K562 (cell line): ENCODE data around the gene QPCT.

Experiments used
- CHD2 ChIP-seq: IDR thresholded peaks from 2 replicates; pipeline ENCODE4 v1.6.1; 2011; ENCODE audit warnings: low read depth, low read length
- FOXO4 ChIP-seq: fragments of 450-650 bp; formaldehyde crosslinking; IDR thresholded peaks from 2 replicates; pipeline ENCODE4 v1.4.0; 2020; ENCODE audit warnings: mild to moderate bottlenecking, moderate library complexity
- IRF9 ChIP-seq: fragments of 450-650 bp; IDR thresholded peaks from 2 replicates; pipeline ENCODE4 v1.6.1; 2016; ENCODE audit warnings: missing biosample characterization, missing genetic modification characterization
- RNF219 ChIP-seq: fragments of 250-450 bp; sonication (Bioruptor Pico); IDR thresholded peaks from 2 replicates; pipeline ENCODE4 v1.5.0; 2022; ENCODE audit warnings: mild to moderate bottlenecking
- ZNF407 ChIP-seq: fragments of 450-650 bp; IDR thresholded peaks from 2 replicates; pipeline ENCODE4 v1.6.1; 2016; ENCODE audit warnings: low read depth

- TF ChIP-seq IRF9 (tag), result no peak
- TF ChIP-seq CHD2, result no peak
- TF ChIP-seq RNF219 (CRISPR knock-in tag), result no peak
- TF ChIP-seq ZNF407, result no peak
- no peak for TF ChIP-seq FOXO4 (CRISPR knock-in tag)
Measured at GRCh38 chr2:37377187-37377532, 32.7 kb downstream of the QPCT start.
